ENCODE data around the gene PDGFRA.

PDGFRA gene

DNA sequence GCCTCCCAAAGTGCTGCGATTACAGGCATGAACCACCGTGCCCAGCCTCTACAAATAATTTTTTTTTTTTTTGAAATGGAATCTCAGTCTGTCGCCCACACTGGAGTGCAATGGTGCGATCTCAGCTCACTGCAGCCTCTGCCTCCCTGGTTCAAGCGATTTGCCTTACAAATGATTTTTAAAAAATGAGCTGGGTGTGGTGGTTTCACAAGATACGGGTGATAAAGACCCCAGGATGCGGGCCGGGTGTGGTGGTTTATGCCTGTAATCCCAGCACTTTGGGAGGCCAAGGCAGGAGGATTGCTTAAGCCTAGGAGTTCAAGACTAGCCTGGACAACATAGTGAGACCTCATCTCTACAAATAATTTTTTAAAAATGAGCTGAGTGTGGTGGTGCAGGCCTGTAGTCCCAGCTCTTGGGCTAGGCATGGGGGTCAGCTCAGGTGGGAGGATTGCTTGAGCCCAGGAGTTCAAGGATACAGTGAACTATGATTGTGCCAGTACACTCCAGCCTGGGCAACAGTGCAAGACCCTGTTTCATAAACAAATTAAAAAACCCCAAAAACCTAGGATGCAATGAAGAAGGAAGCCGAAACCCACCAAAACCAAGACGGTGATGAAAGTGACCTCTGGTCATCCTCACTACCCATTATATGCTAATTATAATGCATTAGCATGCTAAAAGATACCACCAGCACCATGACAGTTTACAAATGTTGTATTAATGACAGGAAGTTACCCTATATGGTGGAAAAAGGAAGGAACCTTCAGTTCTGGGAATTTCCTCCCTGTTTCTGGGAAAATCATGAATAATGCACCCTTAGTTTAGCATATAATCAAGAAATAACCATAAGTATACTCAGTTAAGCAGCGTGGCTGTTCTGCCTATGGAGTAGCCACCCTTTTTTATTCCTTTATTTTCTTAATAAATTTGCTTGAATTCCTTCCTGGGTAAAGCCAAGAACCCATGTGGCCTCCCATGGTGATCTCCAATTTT is 27.7 kb downstream of the PDGFRA start:
- no peak for DNase-seq

- DNase-seq, result no peak
Measured at GRCh38 chr4:54265366-54265765, 36.3 kb downstream of the PDGFRA start.

- DNase-seq, result no peak
Measured at GRCh38 chr4:54268151-54268550, 39.1 kb downstream of the PDGFRA start.

- no peak for DNase-seq
Measured at GRCh38 chr4:54271464-54271863, 42.4 kb downstream of the PDGFRA start.

DNA sequence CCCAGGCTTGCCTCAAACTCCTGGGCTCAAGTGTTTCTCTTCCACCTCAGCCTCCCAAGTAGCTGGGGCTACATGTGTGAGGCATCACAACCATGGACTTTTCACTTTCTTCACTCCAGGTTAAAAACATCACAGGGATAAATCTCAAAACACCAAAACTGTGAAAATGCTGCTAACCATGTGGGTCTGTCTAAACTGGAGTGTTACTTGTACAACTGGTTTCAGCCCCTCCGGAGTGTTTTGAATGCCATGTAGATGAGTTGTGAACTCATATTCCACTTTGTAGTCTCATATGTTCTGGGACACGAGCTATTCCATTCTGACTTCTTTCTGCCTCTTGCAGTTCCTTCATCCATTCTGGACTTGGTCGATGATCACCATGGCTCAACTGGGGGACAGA is 43.0 kb downstream of the PDGFRA start:
- DNase-seq, result no peak

DNA sequence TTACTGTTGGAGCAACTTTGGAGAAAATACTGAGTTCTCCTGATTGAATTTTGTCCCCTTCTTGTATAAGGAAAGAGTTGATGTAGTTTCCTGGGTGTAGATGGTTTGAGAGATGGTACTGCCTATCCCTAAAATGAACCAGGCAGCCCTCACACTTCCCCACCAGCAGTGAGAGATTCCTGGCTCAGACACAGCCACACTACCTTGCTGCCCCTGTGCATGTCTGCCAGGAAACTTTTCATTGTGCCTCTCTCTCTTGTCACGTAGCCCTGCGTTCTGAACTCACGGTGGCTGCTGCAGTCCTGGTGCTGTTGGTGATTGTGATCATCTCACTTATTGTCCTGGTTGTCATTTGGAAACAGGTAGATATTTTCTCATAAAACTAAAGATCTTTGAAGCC is 45.2 kb downstream of the PDGFRA start:
- no peak for DNase-seq

- DNase-seq, result no peak
Measured at GRCh38 chr4:54274795-54275665, 45.9 kb downstream of the PDGFRA start.

DNA sequence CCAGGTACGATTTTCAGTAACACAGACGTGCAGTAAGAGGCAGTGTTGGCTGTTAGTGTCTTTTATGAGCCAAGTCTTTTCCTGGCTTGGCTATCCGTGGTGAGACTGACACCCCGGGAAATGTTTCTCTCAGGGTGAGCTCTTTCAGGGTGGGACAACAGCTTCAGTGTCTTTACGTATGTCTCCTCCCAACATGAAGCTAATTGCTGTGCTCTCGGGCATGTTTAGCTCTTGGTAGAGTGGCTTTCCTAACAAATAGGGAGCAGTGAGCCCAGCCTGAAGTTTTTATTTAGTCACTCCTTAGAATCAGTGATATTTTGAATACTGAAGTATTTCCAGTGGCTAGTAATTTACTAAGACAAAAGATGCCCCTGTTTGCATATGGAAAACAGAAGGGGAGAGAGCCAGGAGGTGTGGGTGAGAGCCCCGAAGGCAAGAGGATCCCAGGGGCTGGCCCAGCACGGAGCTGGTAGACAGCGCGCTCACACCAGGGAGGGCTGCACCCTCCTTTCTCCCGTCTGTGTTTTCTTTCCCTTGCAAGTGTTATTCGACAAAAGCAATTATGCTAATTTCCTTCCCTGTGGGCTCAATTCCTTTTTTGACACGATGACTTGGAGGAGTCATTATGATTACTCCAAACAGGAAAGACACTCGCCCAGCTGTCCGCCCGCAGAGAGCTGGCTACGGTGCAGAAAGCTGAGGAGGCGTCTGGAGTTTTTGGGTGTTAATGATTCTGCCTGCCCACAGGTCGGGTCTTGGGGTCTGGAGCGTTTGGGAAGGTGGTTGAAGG is 47.7 kb downstream of the PDGFRA start:
- DNase-seq, result peak; percentile 5

- DNase-seq, result peak; percentile 51
Measured at GRCh38 chr4:54277691-54278090, 48.6 kb downstream of the PDGFRA start.

- no peak for DNase-seq
Measured at GRCh38 chr4:54278216-54278615, 49.1 kb downstream of the PDGFRA start.

- peak; percentile 88 for DNase-seq
Measured at GRCh38 chr4:54281054-54281766, 52.1 kb downstream of the PDGFRA start.

DNA sequence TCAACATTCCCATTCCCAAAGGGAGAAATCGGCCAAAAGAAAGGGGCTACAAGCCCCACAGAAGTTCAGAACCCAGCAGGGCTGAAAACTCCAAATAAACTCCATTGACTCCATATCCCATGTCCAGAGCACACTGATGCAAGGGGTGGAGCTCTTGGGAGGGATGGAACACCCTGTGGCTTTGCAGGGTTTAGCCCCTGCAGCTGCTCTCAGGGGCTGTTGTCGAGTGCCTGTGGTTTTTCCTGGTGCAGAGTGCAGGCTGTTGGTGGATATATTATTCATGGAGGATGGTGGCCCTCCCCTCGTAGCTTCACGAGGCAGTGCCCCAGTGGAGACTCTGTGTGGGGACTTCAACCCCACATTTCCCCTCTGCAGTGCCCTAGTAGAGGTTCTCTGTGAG is 53.7 kb downstream of the PDGFRA start:
- no peak for DNase-seq

DNA sequence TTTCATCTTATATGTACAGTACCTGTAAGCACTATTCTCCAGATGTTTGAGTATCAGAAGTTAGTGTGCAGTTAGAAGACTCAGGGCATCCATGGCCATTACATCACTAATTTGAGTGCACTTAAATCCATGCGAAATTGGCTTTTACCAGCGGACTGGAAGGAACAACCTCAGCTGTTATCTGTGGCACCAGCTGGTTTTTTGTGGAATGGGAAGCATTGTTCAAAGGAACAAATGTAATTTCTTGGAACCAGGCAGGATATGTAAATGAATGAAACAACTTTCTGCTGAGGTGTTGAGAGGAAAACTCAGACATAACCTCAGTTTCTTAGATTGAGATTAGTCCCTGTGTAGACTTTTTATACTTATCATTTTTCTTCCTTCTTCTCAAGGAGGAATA is 60.2 kb downstream of the PDGFRA start:
- peak; percentile 35 for DNase-seq

- peak; percentile 7 for DNase-seq
Measured at GRCh38 chr4:54290980-54291379, 61.9 kb downstream of the PDGFRA start.

- no peak for DNase-seq
Measured at GRCh38 chr4:54296548-54297203, 67.6 kb downstream of the PDGFRA start.

DNA sequence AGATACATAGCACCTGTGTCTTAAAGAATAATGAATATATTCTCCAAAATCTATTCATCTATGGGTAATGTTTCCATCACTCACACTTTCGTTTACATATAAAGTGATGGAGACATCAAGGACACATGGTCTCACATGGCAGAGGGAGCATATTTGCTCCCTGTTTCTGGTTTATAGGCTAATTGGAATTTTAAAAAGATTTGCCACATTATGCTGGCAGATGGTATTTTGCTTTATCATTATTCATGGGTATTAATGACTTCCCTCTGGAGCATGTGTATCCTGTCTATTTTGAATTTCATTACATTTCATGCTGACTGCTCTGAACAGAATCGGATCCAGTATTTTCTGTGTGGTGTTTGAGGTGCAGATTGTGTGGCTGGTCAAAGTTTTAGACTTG is 79.0 kb downstream of the PDGFRA start:
- DNase-seq, result no peak

DNA sequence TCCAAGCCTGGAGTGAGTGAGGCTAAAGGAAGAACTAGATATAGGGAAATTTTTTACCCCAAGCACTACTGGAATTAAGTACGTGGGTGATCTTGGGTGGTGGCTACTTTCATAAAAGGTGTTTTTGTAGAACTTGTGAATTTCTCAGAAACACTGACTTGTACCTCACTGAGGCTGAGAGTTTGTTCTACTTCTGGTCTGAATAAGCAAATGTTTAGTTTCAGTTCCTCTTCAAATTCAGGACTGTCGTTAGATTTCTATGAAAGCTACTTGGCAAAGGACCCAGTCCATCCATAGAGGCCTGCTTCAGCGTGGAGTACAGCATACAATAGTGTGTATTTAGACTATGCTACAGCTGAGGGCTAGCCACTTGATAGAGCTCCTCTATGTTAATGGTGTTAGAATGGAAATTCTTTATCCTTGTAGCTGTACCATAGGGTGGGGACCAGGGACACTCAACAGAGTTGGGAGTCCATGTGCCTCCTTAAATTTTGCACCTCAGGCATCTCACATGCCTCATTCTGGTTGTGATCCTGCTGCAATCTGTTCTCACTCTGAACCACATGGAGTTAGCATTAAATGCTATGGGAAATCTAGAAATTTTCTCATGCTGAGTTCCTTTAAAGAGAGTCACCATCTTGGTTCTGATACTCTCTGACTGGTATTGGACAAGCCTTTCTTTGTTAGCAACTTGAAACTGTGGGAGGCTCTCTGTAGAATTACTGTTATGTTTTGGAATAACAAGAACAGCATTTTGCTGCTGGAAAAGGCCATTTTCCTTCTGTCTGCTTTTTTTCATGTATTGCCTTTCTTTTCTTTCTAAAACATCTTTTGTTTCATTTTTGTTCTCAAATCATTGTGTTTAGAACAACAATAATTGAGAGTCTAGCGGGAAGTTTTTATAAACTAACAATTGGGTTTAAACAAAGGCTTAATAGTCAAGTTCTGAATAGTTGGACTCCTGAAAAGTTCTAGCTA is 86.8 kb downstream of the PDGFRA start:
- DNase-seq, result peak; percentile 14

DNA sequence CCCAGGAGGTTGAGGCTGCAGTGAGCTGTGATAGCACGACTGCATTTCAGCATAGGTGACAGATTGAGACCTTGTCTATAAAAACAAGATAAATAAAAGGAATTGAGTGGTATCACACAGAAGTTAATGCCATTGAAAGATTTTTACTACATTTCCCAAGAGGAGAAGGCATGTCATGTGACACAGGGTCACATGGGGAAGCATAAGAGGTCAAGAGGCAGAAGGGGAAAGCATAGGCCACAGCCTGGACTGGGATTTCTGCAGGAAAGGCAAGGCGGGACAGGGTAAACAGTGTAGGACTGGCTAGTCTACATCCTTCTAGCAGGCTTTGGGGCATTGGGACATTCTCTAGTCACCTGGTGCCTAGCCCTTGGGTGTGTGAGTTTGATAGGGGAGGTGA is 88.6 kb downstream of the PDGFRA start:
- DNase-seq, result no peak

- peak; percentile 82 for DNase-seq
Measured at GRCh38 chr4:54318904-54319303, 89.8 kb downstream of the PDGFRA start.

All from hematopoietic multipotent progenitor cell treated with erythropoietin and hydrocortisone succinate and interleukin-3 and kit ligand, for 4 days (in vitro differentiated cells).